Stimulated activated CD8-positive, alpha-beta memory T cell treated with anti-CD3 and anti-CD28 coated beads, Interleukin-4, amount 100 ng/mL, for 48 hours (primary cell): Measurements from ENCODE around the gene PHPT1.

Experiments used
- DNase-seq: peaks from one replicate; pipeline ENCODE4 v3.0.0-alpha.2; 2020

Gene PHPT1

DNA sequence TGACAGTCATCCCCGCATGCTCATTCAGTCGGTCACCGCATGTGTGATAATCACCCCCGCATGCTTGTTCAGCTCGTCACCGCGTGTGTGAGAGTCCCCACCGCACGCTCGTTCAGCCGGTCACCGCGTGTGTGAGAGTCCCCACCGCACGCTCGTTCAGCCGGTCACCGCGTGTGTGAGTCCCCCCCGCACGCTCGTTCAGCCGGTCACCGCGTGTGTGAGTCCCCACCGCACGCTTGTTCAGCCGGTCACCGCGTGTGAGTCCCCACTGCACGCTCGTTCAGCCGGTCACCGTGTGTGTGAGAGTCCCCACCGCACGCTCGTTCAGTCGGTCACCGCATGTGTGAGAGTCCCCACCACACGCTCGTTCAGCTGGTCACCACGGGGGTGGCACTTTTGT is 40.6 kb downstream of the PHPT1 start:
- DNase-seq = no peak

DNA sequence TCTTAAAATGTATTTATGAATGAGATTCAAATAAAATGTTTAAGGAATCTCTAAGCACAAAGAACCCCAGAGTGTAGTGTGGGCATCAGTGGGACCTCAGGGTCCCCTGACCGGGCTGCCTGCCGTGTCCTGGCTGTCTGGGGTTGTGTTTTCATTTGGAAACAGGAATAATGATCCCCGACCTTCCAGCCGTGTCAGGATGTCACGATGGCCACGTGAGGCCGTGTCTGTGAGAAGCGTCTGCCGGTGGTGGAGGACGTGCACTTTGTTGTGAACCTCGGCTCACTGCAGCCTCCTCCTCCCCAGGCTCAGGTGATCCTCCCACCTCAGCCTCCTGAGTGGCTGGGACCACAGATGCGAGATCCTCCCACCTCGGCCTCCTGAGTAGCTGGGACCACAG is 41.5 kb downstream of the PHPT1 start:
- no peak for DNase-seq

GRCh38 chr9:136896027-136896426 is 46.8 kb downstream of the PHPT1 start:
- no peak for DNase-seq

- no peak for DNase-seq
These were observed 49.4 kb downstream of the PHPT1 start for GRCh38 chr9:136898483-136899100.

DNA sequence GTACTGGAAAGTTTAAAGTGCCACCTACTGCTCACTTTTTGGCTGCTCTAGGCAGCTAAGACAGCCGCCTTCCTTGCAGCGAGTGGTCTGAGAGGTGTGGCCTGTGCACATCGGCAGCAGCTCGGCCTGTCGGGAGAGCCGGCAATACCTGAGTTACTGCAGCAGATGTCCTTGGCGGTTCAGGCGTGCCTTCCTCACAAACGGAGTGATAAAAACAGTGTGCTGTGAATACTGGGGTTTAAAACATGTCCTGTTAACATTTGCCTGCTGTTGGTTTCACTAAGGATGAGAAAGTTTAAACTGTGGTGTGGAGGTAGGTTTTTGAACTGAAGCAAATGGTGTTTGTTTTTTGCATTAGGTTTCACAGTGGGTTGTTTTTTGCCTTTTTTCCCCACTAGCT is 50.0 kb downstream of the PHPT1 start:
- no peak for DNase-seq

- DNase-seq = no peak
These were observed 51.3 kb downstream of the PHPT1 start for GRCh38 chr9:136900556-136900955.
